GM18858 (cell line): ENCODE data around the gene MCCC1.
"Not testable (repeated sequence)": the region's sequence is repeated elsewhere in the genome, so short reads cannot be mapped to it uniquely, and the experiment has no call there.

Experiments used
- ATAC-seq: cut with Tn5 transposase; IDR thresholded peaks from one replicate; pipeline ENCODE4 v1.9.1; 2021; ENCODE audit not compliant: unreplicated experiment

Gene MCCC1

DNA sequence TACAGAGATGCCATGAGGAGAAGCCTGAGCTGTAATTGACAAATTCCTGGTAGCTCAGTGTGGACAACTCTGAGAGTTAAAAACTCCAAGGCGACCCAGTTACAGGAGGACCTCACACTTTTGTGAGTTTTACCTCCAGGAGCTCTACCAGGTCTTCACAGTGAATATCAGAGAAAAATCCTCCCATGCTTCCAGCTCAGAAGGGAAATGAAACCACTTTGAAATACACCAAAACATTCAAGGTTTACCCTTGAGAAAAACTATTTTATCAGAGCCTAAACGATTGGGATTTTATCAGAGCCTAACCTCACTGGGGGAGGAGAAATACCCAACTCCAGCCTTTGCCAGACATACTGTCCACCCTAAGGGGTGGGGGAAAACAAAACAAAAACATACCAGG lies 52.4 kb downstream of the MCCC1 start:
- no peak for ATAC-seq

DNA sequence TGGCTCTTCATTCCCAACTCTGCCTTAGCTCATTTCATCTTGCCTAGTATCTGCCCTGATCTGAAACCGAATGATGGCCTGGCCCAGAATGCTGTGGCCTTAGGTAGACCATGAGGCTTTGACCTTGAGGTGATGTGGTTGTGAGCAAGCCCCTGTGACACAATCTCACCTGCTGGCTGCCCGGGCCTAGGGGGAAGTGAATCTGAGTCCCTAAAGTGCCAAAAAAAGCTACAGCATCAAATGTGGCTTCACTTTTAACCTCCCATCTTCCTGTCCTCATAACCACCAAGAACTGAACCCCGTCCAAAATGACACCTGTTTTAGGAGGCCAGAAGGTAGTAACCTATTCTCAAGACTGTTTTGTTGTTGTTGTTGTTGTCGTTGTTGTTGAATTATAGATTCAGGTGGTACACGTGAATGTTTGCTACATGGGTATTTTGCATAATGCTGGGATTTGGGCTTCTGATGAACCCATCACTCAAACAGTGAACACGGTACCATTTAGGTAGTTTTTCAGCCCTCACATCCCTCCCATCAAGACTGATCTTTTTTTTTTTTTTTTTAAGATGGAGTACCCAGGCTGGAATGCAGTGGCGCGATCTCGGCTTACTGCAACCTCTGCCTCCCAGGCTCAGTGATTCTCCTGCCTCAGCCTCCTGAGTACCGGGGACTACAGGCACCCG lies 54.6 kb downstream of the MCCC1 start:
- peak; percentile 89 for ATAC-seq

DNA sequence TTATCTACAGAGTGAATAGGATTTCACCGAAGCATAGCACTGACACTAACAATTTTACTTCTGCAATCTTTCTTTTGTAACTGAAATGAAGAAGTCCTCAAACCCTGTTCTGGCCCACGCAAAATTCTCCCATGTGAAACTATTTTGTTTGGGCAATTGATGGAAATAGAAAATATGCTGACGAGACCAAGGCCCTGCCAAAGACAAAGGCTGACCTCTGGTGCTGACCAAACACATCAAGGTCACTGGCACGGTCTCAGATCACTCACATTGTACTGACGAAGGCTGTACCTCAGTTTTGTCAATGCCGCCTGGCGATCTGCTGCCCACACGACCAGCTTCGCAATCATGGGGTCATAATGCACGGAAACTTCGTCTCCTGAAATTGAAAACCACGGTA lies 60.5 kb downstream of the MCCC1 start:
- no peak for ATAC-seq

DNA sequence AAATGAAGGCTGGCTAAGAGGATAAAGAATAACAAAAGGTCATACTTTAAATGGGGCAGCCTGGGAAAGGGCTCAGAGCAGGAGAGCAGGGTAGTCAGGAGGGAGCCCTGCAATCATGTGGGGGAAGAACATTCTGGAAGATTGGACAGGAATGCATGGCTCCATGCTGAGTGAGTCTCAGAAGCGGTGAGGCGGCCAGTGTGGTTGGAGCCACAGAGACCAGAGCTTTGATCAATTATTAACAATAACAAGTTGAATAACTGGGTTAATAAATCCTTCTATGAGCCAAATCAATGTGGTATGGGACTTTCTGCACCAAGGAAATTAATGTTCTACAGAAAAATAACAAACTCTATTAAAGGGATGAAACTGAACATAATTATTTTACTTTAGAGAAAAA lies 61.1 kb downstream of the MCCC1 start:
- ATAC-seq, result no peak

DNA sequence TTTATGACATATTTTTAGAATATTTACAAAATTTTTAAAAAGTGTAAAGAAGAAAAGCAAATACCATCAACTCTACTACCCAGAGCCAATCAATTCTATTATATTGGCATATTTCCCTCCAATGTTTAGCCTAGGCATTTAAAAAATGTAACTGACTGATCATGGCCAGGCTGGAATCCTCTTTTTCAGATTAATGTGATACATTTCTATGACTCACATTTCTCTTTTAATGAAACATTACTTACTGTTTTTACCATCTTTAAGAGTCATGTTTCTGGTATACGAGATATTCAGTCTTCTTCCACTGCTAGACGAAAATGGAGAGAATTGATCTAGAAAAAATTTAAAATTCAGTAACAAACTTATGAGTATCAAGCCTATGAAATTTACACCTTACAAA lies 65.5 kb downstream of the MCCC1 start:
- no peak for ATAC-seq

DNA sequence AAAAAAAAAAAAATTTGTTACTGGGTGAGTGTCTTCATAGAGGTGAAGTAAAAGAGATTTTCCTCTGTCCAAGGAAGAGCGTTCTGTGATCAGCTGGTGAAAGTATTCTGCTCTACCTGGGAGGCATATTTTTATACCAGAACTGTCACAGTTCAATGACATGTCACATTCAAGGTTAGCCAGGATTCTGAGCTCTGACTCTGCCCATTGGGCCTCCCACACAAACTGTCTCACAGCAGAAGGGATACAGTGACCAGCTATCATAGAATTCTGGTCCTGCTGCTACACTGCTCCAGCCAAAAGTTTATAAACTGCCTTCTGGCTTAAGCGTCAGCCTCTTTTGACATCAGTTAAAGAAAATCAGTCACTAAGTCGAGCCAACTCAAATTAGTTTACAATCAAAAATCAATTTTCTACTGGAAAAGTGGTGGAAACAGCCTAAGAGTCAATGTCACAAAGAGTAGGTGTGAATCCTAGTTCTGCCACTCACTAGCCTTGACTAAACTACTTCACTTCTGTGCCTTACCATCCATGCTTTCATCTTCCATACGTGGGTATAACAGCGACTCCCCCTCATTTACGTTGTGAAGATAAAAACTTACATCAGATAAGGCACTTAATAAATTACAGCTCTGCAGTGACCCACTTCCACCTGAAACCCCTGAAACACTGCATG lies 66.3 kb downstream of the MCCC1 start:
- ATAC-seq, result no peak

DNA sequence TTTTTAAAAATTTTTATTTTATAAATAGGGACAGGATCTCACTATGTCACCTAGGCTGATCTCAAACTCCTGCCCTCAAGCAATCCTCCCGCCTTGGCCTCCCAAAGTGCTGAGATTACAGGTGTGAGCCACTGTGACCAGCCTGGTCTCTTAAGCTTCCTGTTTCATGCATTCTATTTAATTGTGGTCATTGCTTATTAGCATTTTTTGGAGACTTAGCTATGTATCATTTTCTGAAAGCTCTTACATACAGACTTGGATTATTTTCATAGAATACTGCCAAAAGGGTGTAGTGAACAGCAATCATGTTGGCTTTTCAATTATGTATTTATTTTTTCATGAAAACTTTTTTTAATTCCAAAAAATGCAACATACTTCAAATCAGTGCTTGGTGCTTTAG lies 67.5 kb downstream of the MCCC1 start:
- ATAC-seq, result no peak

DNA sequence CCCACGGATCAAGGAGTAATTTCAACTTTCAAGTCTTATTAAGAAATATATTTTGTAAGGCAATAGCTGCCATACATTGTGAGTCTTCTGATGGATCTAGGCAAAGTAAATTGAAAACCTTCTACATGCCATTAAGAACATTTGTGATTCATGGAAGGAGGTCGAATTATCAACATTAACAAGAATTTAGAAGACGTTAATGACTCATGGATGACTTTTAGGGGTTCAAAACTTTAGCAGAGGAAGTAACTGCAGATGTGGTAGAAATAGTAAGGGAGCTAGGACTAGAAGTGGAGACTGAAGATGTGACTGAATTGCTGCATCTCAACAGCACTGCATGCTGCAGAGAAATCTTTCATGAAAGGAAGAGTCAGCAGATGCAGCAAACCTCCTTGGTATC lies 70.9 kb downstream of the MCCC1 start:
- ATAC-seq, result no peak

DNA sequence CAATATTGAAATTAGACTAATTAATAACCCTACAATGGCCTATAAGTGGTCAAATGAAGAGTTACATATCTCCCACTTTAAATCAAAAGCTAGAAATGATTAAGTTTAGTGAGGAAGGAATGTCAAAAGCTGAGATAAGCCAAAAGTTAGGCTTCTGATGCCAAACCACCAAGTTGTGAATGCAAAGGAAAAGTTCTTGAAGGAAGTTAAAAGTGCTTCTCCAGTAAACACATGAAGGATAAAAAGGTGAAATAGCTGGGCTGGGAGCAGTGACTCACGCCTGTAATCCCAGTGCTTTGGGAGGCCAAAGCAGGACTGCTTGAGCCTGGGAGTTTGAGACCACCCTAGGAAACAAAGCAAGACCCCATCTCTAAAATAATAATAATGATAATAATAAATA lies 72.0 kb downstream of the MCCC1 start:
- ATAC-seq, result no peak

DNA sequence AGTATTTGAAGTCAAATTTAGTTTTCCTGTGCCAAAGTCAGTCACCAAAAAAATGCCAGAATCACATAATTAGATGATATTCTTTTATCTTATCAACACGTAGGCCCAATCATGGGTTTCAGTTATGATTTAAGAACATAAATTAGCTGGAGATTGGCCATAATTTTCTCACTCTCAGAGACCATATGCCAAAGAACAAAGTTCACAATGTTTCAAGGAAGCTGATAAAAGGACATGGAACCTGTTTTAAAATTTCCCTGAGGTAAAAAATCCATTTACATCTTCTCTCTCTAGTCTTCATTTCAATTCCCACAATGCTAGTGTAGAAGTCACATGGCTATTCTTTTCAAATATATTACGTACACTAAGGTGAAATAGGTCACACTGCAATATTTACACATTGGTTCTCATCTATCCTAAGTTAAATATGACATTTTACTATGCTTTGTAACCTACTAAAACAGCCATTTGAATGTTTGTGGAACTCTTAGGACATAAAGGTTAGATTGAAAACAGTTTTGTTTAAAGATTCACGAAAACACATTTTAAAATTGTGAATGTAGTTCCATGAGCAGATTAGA lies 76.3 kb downstream of the MCCC1 start:
- no peak for ATAC-seq

DNA sequence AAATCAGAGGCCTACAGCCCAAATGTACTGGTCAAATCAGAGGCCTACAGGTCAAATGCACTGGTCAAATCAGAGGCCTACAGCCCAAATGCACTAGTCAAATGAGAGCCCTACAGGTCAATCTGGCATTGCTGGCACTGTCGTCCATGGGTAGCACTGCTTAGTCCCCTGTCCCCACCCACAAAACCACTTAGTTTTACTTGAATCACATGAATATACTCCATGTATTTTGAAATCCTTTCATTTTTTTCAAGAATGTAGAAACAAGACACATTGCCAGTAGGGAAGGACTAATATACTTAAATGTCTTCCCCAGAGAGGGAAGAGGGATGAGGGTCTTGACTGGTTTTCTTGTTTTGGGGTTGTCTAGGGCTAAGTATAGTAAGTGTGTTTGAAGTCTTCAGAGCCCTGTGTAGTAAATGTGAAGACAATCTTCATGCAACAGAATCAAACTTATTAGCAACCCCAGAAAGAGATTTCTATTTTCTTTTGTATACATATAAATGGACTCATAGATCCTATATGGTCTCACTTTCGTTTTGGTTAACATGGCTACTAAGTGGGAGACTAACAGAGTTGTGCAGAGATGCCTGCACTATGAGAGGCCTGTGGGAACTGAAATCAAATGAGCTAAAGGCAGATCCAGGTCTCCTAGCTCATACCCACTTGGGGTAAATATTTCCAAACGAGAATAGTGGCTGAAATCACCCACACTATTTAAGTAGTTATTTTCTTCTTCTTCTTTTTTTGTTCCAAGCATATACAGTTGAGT lies 80.7 kb downstream of the MCCC1 start:
- ATAC-seq, result no peak

DNA sequence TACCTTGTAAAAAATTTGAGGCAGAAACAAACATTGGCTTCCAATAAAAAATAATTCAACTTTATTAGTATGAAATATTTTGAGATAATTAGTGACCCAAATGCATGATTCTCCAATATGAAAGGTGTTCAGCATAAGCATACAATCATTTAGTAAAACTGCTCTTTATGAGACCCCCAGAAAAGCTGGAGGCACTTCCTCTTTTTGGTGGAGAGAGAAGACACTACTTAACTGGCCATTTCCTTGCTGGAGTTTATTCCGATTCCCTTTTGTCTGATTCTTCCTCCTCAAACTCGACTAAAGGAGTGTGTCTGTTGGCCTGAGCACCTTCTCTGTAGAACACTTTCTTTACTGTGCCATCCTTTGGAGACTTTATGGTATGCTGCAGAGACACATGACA lies 84.1 kb downstream of the MCCC1 start:
- no peak for ATAC-seq

DNA sequence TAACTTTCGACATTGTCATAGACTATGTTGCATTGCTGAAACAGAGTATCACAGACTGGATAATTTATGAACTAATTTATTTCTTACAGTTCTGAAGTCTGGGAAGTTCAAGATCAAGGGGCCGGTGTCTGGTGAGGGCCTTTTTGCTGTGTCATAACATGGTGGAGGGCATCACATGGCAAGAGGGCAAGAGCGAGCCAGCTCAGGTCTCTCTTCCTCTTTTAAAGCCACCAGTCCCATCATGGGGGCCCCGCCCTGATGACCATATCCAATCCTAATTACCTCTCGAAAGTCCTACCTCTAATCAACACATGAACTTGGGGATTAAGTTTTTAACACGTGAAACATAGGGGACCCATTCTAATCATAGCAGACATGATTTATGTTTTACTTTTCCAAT lies 85.4 kb downstream of the MCCC1 start:
- ATAC-seq, result no peak

DNA sequence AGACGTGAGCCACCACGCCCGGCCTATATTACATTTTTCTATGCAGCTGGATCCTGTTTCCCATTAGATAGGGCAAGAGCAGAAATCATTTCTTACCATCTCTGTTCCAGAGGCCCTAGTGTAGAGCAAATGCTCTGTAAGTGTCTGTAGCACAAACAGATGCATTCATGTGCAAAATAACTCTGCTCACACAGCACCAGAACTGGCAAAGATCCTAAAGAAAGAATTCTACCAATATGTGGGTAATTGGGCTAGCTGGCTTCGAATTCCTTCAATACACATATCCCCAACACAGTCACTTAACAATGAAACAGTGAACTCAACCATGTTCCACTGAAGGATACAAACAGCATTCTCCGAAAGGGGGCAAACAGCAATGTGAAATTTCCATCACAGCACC lies 86.2 kb downstream of the MCCC1 start:
- ATAC-seq, result no peak

DNA sequence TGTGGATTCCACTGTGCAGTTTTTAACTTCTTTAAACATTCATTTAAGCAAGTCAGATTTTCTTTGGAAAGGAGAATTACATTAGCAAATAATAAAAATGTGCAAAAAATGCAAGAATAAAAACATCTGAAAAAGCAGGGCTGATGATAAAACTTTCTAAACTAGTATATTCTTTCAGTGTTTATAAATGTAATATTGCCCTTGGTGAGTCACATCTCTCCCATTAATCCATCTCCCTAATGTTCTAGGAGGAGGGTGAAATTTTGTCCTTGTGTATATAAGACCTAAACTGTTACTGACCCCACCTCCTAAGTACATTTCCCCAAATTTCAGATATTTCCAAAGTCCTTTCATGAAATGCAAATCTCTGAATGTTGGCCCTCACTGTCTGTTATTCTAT lies 90.5 kb downstream of the MCCC1 start:
- ATAC-seq, result no peak

DNA sequence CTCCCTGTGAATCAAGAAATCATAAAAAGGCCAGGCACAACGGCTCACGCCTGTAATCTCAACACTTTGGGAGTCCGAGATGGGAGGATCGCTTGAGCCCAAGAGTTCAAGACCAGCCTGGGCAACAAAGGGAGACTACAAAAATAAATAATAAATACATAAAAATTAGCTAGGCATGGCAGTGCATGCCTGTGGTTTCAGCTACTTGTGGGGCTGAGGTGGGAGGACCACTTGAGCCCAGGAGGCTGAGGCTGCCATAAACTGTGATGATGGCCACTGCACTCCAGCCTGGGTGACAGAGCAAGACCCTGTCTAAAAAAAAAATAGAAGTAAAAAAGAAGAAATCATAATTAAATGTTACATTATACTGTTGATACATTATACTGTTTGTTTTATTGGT lies 91.0 kb downstream of the MCCC1 start:
- ATAC-seq, result no peak

DNA sequence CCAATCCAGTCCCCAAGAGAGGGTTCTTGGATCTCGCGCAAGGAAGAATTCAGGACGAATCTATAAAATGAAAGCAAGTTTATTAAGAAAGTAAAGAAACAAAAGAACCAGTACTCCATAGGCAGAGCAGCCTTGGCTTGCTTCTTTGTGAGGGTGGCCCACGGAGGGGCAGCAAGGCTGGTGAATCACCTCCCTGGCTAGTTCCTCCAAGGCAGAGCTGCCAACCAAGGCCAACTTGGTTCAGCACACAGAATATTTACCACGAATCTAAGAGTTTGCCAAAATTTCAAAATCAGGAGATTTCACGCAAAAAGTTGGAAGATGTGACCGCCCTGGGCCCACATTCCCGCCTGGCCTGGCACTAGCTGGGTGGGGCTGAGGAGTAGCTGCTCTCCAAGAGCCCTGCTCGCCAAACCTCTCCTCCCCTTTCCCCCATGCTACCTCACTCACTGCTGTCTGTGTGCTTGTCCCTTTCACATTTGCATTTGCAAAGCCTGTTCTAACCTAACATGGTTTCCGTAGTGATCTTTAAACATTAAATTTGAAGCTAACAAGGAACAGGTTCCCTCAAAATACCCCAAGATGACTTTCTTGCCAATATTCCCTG lies 92.8 kb downstream of the MCCC1 start:
- ATAC-seq, result no peak

DNA sequence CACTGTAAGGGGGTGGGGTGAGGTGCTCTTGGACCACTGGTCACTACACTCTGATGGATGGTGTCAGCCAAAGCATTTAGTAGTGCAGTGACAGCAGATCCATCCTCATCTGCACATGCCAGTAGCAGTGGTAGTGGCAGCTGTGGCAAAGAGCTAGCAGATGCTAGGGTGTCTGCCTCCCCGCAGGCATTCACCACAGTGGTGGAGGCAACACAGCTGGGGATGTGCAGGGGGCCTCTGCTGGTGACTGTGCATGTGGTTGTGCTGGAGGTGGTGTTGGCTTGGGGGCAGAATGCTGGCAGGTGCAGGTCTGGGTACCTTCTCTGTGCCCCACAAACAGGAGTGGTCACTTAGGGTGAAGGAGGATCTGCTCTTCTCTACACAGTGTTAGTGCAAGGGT lies 99.5 kb downstream of the MCCC1 start:
- no peak for ATAC-seq

DNA sequence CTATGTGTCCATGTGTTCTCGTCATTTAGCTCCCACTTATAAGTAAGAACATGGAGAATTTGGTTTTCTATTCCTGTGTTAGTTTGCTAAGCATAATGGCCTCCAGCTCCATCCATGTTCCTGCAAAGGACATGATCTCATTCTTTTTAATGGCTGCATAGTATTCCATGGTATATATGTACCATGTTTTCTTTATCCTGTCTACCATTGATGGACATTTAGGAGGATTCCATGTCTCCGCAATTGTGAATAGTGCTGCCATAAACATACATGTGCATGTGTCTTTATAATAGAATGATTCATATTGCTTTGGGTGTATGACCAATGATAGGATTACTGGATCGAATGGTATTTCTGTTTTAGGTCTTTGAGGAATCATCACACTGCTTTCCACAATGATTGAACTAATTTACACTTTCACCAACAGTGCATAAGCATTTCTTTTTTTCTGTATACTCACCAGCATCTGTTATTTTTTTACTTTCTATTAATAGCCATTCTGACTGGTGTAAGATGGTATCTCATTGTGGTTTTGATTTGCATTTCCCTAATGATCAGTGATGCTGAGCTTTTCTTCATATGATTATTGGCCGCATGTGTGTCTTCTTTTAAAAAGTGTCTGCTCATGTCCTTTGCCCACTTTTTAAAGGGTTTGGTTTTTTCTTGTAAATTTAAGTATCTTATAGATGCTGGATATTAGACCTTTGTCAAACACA lies 105.7 kb downstream of the MCCC1 start:
- not testable (repeated sequence) for ATAC-seq

DNA sequence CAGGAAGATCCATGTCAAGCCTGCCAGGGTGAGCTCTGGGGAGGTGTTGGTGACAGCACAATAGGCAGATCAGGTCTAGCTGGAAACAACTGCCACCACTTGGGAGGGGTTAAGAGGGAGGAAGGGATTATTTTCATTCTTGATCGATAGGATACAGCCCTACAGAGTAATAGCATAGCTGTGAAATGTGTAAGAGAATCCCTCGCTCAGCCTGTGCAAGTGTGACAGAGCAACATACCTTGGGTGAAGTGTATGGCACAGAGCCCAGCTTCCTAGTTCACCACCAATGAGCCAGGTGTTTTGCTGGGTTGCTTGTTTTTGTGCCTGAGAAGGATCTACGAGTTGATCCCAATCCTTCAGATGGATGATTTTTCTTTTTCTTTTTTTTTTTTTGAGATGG lies 109.7 kb downstream of the MCCC1 start:
- no peak for ATAC-seq

DNA sequence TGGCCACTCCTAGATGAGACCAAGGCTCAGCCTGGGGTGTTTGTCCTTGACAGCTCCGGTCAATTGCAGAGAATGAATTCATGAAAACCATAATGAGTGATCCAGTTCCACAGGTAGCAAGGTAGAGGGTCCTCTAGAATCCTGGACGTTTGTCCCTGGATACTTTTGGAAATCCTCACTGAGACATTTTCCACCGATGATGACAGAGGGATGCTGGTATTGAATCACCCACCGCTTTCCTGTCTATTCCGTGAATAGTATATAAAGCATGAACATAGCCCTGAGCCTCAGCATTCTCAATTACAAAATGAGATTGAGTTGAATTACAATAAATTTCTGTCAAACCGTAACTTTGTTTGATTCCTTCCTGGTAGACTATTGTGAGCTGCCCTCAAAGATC lies 113.3 kb downstream of the MCCC1 start:
- ATAC-seq, result no peak
